NCI-H1694 treated with DMSO at 0.1 percent for 48 hours (cell line): ENCODE measurements around the gene INPP4A.

Source experiments
- DNase-seq: peaks from one replicate; lab custom pipeline; 2025; lab: John Stamatoyannopoulos, UW

The INPP4A gene

GRCh38 chr2:98494699-98495098, 50.0 kb downstream of the INPP4A start:
- DNase-seq: no peak

DNA sequence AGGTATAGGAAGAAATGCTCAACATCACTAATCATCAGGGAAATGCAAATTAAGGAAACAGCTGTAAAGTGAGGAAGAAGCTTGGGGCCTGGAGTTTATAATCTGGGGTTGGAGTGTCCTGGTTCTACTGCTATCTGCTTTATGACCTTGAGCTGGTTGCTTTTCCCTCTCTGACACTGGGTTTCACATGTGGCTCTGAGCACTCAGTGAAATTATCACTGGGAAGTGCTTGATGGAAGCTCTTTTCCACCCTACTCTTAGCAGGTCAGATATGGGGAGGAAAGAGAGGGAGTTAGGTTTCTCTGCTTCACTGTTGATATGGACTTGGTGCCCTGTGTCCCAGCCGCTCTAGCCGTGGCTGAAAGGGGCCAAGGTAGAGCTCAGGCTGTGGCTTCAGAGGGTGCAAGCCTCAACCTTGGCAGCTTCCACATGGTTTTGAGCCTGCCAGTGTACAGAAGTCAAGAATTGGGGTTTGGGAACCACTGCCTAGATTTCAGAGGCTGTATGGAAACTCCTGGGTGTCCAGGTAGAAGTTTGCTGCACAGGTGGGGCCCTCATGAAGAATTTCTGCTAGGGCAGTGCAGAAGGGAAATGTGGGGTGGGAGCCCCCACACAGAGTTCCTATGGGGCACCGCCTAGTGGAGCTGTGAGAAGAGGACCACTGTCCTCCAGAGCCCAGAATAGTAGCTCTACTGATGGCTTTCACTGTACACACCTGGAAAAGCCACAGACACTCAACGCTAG, 52.3 kb downstream of the INPP4A start:
- no peak for DNase-seq

GRCh38 chr2:98498703-98499440, 54.2 kb downstream of the INPP4A start:
- DNase-seq: peak; percentile 11

- DNase-seq: no peak
Measured at GRCh38 chr2:98500561-98500960, 55.9 kb downstream of the INPP4A start.

DNA sequence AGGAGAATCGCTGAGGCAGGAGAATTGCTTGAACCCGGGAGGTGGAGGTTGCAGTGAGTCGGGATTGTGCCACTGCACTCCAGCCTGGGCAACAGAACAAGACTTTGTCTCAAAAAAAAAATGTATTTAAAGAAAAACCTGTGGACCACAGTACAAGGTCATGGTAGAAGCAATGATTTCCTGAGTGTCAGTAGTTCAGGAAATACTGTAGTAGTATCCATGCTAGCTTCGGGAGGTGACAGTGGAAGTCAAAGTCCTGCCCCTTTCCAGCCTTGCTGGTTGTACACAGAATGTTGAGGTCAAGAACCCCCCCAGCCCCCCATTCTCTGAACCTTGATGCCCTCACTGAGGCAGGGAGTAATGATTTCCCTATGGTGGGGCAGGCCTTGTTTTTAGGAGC, 56.6 kb downstream of the INPP4A start:
- DNase-seq: no peak

GRCh38 chr2:98501876-98502275, 57.2 kb downstream of the INPP4A start:
- DNase-seq: no peak

DNA sequence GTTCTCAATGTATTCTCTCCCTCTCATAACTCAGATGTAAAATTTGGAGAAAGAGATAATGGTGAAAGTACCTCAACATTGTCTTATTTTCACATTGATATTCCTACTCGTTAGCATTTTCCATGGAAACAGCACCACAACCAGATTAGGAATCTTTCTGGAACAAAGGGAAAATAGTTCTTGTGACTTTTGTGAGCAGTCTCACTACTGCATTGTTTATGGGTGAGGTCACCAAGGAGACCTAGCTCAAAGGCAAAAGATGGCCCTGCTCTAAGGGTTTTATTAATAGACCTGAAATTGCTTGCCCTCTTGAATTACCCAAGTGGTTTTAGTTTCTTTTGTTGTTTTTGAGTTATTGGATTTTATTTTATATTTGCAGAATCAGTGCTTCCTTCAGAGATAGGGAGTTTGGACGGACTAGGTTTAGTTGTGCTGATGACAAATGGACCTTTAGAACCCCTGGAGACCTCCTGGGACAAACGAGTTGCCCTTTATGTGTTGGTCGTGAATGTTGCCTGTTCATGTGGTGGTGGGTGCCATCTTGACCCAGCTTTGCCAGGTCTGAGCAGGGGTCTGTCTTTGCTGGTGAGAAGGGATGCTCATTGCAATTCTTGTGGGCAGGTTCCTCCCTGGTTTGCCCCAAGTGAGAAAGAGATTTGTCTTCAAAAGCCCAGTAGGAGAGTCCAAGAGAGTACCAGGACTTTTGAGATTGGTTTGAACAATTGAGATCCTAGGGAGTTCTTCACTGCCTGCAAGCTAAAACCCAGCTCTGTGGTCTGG, 58.1 kb downstream of the INPP4A start:
- no peak for DNase-seq

DNA sequence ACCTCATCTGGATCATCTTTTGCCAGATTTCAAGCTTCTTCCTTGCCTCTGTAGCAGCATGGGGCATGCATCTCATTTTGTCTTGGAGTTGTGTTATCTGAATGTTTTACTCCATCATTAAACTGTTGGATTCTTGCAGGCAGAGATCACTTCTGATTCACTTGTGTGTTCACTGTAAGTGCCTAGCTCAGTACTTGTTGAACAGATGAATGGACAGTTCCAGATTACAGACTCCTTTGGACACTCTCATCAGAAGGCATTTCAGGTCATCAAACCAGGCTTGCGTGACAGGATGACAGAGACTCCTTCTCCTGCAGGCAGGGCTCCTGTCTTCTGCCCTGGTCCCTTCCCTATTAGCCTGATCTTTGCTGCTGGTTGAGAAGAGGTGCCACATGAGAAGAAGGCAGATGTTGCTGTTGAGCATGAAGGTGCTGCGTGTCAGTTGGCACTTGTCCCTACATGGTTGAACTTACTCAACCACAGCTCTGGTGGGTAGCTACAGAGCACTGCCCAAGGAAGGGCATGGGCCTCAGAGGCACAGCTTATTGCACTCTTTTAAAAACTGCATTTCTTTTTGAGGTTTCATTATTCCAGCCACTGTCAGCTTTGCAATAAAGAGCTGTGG, 58.9 kb downstream of the INPP4A start:
- DNase-seq: no peak

GRCh38 chr2:98504381-98505109, 59.9 kb downstream of the INPP4A start:
- no peak for DNase-seq

DNA sequence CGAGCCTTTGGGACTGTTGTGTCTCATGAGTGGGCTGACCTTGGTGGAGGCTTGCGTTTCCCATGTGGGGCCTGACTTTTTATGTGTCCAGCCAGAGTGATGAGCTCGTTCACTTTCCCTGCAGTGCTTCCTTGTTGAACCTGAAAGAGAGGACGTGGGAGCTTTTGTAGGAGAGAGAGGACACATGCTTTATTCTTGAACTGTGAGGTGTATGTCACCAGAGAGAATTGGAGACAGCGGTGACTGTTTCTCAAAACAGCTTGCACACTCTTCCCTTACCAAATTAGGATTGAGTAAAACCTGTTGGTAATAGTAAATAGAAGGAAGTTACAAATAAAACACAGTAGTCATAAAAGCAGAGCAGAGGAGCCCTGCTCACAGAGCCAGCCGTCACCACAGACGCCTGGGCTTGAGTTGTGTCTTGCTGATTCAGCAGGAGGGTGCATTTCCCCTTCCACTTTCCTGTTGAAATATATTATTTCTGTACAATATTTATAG, 60.7 kb downstream of the INPP4A start:
- DNase-seq: no peak

DNA sequence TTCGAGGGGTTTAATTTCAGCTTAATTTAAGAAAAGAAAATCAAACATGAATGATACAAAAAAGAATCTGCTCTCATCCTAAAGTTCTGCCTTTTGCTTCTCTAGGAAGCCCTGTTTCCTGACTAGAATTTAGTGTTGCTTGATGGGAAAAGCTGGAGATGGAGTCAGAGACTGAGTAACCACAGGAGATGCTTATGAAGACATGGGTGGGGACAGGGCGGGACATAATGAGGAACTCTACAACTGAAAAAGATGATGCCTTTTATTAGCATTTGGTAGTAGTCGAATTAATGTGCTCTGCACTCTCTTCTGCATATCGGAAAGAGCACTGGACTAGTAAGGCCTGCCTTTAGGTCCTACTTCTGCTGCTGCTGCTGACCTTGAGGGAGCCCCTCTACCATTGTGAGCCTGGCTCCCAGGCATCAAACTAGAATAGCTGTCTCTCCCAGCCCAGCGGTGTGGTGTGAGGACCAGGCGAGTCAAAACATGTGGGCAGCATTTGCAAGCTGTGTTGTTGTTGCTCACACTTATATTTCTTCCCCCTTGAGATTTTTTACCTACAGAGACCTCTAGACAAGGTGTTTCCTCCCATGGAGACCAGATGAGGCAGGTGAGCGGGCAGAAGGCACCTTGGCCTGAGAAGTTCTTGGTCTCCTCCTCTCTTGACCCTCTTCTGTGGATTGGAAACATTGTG, 61.5 kb downstream of the INPP4A start:
- DNase-seq: no peak

DNA sequence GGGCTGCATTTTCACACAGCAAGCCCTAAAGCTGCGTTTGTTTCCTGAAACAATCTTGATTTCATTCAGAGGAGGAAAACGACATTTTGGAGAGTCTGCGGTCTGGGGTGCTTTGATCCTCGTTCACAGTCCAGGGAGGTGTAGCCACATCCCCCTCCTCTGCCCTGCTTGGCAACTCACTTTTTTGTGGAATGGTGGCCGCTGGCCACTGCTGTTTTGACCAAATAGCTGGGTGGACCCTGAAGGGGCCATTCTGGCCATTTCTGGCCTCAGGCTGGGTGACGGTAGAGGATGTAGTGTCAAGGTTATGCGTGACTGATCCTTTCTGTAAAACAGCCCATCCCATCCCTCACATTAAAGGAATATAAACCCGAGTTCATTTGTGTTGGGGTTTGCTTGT, 62.2 kb downstream of the INPP4A start:
- no peak for DNase-seq

GRCh38 chr2:98507461-98507860, 62.8 kb downstream of the INPP4A start:
- no peak for DNase-seq

DNA sequence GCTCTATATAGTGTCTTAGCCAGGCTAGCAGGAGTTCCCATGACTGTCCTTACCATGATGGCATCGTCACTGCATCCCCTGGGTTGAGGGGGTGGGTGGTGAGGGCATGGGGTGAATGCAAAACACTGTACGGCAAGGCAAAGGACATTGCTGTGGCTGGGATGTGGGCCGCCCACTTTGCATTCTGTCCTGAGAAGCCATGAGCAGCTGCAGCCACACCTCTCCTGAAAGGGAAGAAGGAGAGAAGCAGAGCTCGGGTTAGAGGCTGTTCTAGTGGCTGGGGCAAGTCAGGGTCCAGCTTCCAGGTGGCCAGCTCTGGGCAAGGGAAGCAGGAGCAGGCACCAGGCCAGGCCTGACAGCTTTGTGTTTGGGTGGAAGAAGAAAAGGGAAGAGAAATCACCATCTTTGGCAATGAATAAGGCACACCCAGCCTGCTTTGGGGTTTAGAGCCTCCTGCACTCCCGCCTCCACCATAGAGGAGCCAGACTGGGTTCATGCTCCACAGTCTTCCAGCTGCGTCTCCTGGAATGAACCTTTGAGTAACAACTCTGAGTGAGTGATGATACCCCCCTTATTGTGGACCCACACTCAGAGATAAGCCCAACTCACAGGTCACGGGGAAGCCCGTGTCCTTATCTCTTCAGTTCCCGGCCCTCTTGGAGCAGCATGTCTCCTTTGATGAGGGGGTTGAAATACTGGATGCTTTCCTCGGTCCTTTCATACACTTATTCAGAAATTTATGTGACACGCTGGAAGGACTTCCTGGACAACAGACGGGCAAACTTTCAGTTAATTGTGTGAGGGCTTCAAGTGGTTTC, 63.4 kb downstream of the INPP4A start:
- DNase-seq: no peak

GRCh38 chr2:98508709-98509066, 64.0 kb downstream of the INPP4A start:
- DNase-seq: no peak

- no peak for DNase-seq
Measured at GRCh38 chr2:98509542-98510321, 65.1 kb downstream of the INPP4A start.

GRCh38 chr2:98510322-98510662, 65.6 kb downstream of the INPP4A start:
- no peak for DNase-seq

DNA sequence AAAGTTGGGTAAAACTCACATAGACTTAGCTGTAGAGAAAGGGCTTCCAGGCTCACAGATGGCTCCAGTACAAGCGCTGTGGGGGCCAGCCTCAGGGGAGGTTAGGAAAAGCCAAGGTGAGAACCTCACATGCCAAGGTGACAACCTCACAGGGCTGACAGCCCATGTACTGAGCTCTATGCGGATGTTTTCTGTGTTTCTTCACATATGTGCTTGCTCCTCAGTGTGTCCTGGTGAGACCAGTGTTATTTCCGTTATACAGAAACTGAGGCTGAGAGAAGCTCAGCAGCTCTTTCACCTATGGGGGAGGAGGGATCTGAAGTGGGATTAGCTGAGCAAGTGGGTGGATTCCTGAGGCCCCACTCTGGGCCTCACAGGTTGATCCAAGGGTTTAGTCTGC, 67.3 kb downstream of the INPP4A start:
- DNase-seq: no peak

DNA sequence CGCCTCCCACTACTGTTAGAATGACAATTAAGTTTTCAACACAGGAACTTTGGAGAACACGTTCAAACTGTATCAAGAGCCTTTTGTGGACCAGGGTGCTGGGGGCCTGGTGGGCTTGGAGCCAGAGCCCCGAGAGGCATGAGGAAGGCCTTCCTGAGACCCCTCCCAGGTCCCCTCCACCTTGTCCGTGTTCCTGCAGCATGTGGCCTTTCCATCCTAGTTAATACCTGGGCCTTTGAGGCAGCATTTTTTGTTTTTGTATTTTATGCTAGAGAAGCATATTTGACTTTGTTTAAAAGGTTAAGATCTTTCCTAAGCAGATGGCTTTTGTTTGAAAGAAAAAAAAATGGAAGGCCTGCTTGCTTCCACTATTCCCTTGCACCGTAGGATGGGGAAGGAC, 68.0 kb downstream of the INPP4A start:
- DNase-seq: no peak
